Measurements from ENCODE around the gene CNTNAP2.

The CNTNAP2 gene

DNA sequence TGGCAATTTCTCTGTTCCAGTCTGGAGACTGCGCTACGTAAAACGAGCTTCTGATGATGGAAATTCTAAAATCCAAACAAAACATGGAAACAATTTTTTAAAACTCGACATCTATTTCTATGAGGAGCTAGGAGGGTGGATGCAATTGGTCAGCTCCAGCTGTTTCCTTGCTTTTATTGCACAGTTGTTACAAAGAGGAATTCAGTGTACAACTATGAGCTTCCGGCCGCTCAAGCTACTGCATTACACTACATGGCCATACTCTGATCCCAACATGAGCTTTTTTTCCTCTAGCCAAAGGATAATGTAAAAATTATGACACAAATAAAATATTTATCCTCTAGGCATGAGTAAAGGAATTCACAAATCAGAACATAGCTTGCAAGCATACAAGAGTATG, 2070.9 kb downstream of the CNTNAP2 start:
- Histone ChIP-seq H3K4me3 (IDR thresholded peaks at IDR 0.05; ENCODE audit: insufficient read depth, low read depth, low read length) (no peak overlapping the region), H3K79me2 (ENCODE audit: insufficient read depth, low read depth) (no peaks in the 10 kb centered on the region), H3K36me3 (ENCODE audit: insufficient read depth) (no peaks in the 10 kb centered on the region), H3K27ac (no peak overlapping the region), H3K4me2 (no peak overlapping the region), H2AFZ (ENCODE audit: low read depth) (no peak overlapping the region), H3K4me1 (ENCODE audit: low read depth, poor library complexity, severe bottlenecking) (no peaks in the 10 kb centered on the region), H4K20me1 (ENCODE audit: insufficient read depth) (no peaks in the 10 kb centered on the region), H3K27me3 (ENCODE audit: insufficient read depth, low read depth) (no peaks in the 10 kb centered on the region), H3K9ac (no peak overlapping the region)
- TF ChIP-seq CTCF (conservative IDR thresholded peaks at IDR 0.05; ENCODE audit: low read depth, low read length), result no peak

GRCh38 chr7:148191391-148192065, 2074.9 kb downstream of the CNTNAP2 start:
- no peak overlapping the region for H3K27ac ChIP-seq
- H2AFZ ChIP-seq (ENCODE audit: low read depth), result no peak overlapping the region
- H3K4me3 ChIP-seq (IDR thresholded peaks at IDR 0.05; ENCODE audit: insufficient read depth, low read depth, low read length), result no peak overlapping the region
- H3K27me3 ChIP-seq (ENCODE audit: insufficient read depth, low read depth), result no peaks in the 10 kb centered on the region
- H3K79me2 ChIP-seq (ENCODE audit: insufficient read depth, low read depth), result no peaks in the 10 kb centered on the region
- TF ChIP-seq CTCF (conservative IDR thresholded peaks at IDR 0.05; ENCODE audit: low read depth, low read length), result no peak
- no peak overlapping the region for H3K4me2 ChIP-seq
- no peaks in the 10 kb centered on the region for H4K20me1 ChIP-seq (ENCODE audit: insufficient read depth)
- H3K4me1 ChIP-seq (ENCODE audit: low read depth, poor library complexity, severe bottlenecking), result no peaks in the 10 kb centered on the region
- H3K9ac ChIP-seq, result no peak overlapping the region
- no peaks in the 10 kb centered on the region for H3K36me3 ChIP-seq (ENCODE audit: insufficient read depth)

DNA sequence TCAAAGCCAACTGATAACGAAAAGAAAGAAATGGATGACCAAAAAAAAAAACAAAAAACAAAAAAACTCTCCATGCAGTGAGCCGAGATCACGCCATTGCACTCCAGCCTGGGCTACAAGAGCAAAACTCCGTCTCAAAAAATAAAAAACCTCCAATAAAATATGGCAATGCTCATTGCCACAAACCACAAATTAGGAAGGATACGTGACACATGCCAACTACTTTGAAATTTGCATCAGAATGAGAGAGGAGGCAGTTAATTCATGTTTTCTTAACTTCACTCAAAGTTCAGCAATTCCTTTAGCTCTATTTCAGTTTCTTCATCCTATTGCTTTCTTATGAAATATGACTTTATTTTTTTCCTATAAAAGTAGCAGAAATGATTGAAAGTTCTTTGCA, 2075.9 kb downstream of the CNTNAP2 start:
- Histone ChIP-seq H3K36me3 (ENCODE audit: insufficient read depth) (no peaks in the 10 kb centered on the region), H3K27ac (no peak overlapping the region), H3K4me2 (no peak overlapping the region), H4K20me1 (ENCODE audit: insufficient read depth) (no peaks in the 10 kb centered on the region), H3K27me3 (ENCODE audit: insufficient read depth, low read depth) (no peaks in the 10 kb centered on the region), H3K4me3 (IDR thresholded peaks at IDR 0.05; ENCODE audit: insufficient read depth, low read depth, low read length) (no peak overlapping the region), H3K79me2 (ENCODE audit: insufficient read depth, low read depth) (no peaks in the 10 kb centered on the region), H2AFZ (ENCODE audit: low read depth) (no peak overlapping the region), H3K9ac (no peak overlapping the region), H3K4me1 (ENCODE audit: low read depth, poor library complexity, severe bottlenecking) (no peaks in the 10 kb centered on the region)
- TF ChIP-seq CTCF (conservative IDR thresholded peaks at IDR 0.05; ENCODE audit: low read depth, low read length), result no peak

- Histone ChIP-seq H4K20me1 (ENCODE audit: insufficient read depth) (no peaks in the 10 kb centered on the region), H3K27me3 (ENCODE audit: insufficient read depth, low read depth) (no peaks in the 10 kb centered on the region), H2AFZ (ENCODE audit: low read depth) (no peak overlapping the region), H3K36me3 (ENCODE audit: insufficient read depth) (no peaks in the 10 kb centered on the region), H3K4me1 (ENCODE audit: low read depth, poor library complexity, severe bottlenecking) (no peaks in the 10 kb centered on the region), H3K4me2 (no peak overlapping the region), H3K79me2 (ENCODE audit: insufficient read depth, low read depth) (no peaks in the 10 kb centered on the region), H3K27ac (no peak overlapping the region), H3K9ac (no peak overlapping the region), H3K4me3 (IDR thresholded peaks at IDR 0.05; ENCODE audit: insufficient read depth, low read depth, low read length) (no peak overlapping the region)
- no peak for TF ChIP-seq CTCF (conservative IDR thresholded peaks at IDR 0.05; ENCODE audit: low read depth, low read length)
Observed at GRCh38 chr7:148201992-148202391, 2085.4 kb downstream of the CNTNAP2 start.

Data from KMS-11 (cell line).